A673 (cell line): ENCODE measurements around the gene GPRC5D.

Source experiments
- EZH2 ChIP-seq: fragments of 200-600 bp; sonication (generic); IDR thresholded peaks from 2 replicates; pipeline ENCODE4 v1.6.1; 2017; ENCODE audit warnings: borderline replicate concordance, low read depth, mild to moderate bottlenecking, mixed read lengths, antibody characterized with exemption, low read length; ENCODE audit not compliant: poor library complexity, severe bottlenecking
- TF ChIP-seq, protein P1 (sequence below): fragments of 300-800, 200-600 bp; sonication (generic); conservative IDR thresholded peaks from 2 replicates; pipeline ENCODE4 v1.5.1; 2017; ENCODE audit warnings: low read depth, mild to moderate bottlenecking, antibody characterized with exemption, low read length, moderate library complexity, mixed read lengths

- TF ChIP-seq, protein P1, sequence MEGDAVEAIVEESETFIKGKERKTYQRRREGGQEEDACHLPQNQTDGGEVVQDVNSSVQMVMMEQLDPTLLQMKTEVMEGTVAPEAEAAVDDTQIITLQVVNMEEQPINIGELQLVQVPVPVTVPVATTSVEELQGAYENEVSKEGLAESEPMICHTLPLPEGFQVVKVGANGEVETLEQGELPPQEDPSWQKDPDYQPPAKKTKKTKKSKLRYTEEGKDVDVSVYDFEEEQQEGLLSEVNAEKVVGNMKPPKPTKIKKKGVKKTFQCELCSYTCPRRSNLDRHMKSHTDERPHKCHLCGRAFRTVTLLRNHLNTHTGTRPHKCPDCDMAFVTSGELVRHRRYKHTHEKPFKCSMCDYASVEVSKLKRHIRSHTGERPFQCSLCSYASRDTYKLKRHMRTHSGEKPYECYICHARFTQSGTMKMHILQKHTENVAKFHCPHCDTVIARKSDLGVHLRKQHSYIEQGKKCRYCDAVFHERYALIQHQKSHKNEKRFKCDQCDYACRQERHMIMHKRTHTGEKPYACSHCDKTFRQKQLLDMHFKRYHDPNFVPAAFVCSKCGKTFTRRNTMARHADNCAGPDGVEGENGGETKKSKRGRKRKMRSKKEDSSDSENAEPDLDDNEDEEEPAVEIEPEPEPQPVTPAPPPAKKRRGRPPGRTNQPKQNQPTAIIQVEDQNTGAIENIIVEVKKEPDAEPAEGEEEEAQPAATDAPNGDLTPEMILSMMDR: no peak
- TF ChIP-seq EZH2: no peak
Measured at GRCh38 chr12:13001775-13002040, 49.7 kb upstream of the GPRC5D start.
